Endometrial microvascular endothelial cells (primary cell): ENCODE measurements around the gene HOXC4. TPM values are rescaled to one million over a fixed set of nuclear protein-coding genes. Genes with fewer than 3 reads are reported as not detected.

Experiments used
- in situ Hi-C: cut with HindIII; loops from 2 replicates; pipeline ENCODE4 v1.10.0; 2017; ENCODE audit warnings: low sequenced_read_pairs, low pct_unique_long_range_greater_than_20kb; ENCODE audit errors: inconsistent ontology term
- total RNA-seq: library from RNA; depleted of rRNA; stranded (reverse); fragments of >200 nt; gene quantifications from one replicate; pipeline ENCODE4 v1.2.3, GENCODE V29; 2015; ENCODE audit errors: inconsistent ontology term

HOXC4 gene
- total RNA-seq, 1 donor from 2014 or later: not detected

DNA sequence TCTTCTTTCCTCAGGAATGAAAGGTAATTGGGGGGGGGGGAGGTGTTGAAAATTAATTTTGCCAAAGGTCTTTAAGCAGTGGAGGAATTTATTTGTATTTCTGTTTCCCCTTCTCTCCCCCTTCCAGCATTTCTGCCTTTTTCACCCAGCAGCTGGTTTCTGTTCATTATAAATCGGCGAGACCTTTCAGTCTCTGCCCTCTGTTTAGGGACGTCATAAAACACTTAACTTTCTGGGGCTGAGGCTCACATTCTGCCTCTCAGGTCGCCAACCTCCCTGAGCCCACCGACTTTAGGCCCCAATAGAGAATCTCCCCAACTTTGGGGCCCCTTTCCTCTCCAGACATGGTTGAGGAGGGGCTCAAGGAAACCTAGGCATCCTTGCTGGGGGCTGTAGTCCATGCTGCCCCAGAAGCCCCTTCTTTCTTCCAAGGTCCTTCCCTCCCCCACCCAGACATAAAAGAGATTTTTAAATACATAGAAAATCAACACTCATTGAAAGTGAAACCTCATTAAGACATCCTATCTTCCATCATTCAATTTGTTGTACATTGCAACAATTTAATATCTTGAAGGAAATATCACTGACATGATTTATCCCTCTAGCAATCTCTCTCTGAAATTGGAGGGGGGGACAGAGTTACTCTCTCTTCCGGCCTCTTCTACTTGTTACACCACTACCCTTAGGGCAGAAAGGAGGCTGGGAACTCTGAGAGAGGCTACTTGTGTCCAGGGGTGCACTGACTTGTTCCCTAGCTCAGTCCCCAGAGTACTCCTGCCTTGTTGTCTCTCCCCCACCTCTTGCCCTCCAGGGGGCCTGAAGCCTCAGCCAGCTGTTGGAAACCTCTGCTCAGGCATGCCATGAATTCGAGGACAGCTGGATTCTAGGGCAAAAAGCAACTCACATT lies 27.9 kb upstream of the HOXC4 start:
- in situ Hi-C loops: no loop called here

DNA sequence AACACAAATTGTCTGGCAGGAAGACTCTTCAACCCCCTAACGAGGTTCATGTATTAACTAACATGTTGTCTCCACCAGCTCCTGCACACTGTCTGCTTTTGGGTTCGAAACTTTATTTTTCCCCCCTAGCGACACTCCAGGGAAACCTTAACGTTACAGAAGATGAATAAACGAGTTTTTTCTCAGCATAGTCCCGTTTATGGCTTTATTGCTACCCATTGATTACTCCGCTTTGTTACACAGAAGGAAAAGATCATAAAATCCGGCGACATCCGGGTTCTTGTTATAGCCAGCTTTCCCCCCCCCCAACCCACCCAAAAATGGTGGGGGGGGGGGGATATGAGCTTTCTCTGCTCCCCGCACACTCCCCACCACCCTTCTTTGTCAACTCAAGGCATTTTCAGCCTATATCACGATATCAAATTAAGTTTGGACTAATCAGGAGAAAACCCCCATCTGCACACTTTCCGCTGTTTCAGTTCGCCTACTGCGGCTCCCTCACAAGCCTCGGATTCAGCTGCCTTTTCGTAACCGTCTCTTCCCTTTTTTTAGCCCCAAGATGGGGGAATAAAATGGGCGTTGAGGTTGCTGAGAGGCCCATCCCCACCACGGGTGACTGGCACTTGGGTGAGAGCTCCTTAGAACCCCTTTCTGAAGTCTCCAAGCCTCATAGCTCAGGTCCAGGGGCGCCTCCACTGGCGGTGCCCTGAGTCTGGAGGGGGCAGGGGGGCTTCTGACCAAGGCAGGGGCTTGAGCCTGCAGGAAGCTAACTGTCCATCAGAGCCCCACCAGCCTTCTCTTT lies 26.8 kb upstream of the HOXC4 start:
- in situ Hi-C loops: no loop called here

DNA sequence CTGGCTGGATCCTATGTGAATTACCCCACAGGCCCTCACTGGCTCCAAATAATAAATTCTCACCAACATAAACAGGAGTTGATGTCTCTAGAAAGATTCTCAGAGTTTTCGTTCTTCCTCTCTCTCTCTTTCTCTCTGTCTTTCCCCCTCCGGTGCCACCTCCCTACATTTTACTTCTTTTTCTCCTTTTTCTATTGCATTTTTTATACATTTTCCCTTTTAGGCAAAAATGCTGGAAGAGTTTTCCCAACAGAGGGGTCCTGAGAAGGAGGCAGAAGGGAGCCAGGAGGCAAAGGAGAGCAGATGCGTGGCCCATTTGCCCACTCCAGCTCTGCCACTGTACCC lies 26.2 kb upstream of the HOXC4 start:
- in situ Hi-C loops: no loop called here

DNA sequence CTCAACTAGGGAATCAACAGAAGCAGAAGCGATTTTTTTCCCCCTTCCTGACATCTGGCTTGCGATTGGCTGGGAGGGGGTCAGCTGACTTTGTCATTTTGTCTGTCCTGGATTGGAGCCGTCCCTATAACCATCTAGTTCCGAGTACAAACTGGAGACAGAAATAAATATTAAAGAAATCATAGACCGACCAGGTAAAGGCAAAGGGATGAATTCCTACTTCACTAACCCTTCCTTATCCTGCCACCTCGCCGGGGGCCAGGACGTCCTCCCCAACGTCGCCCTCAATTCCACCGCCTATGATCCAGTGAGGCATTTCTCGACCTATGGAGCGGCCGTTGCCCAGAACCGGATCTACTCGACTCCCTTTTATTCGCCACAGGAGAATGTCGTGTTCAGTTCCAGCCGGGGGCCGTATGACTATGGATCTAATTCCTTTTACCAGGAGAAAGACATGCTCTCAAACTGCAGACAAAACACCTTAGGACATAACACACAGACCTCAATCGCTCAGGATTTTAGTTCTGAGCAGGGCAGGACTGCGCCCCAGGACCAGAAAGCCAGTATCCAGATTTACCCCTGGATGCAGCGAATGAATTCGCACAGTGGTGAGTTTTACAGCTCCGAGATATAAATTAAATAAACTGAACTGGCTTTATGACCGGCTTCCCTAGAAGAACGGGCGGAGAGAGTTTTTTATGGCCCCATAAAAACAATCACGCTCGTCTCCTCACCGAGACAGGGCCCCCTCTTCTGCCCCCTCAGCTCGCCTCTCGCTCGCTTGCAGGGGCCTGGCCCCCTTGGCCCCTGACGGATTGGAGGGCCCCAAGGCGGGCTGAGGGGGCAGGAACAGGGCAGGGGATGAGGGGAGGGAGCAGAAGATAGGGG lies 25.1 kb upstream of the HOXC4 start, which contains the start of gene HOXC6:
Gene HOXC6 (plus strand): TSS at position 127 of the 888 bp plus-strand sequence. CDS start 82 bp downstream, at position 209.
- in situ Hi-C loops: no loop called here

DNA sequence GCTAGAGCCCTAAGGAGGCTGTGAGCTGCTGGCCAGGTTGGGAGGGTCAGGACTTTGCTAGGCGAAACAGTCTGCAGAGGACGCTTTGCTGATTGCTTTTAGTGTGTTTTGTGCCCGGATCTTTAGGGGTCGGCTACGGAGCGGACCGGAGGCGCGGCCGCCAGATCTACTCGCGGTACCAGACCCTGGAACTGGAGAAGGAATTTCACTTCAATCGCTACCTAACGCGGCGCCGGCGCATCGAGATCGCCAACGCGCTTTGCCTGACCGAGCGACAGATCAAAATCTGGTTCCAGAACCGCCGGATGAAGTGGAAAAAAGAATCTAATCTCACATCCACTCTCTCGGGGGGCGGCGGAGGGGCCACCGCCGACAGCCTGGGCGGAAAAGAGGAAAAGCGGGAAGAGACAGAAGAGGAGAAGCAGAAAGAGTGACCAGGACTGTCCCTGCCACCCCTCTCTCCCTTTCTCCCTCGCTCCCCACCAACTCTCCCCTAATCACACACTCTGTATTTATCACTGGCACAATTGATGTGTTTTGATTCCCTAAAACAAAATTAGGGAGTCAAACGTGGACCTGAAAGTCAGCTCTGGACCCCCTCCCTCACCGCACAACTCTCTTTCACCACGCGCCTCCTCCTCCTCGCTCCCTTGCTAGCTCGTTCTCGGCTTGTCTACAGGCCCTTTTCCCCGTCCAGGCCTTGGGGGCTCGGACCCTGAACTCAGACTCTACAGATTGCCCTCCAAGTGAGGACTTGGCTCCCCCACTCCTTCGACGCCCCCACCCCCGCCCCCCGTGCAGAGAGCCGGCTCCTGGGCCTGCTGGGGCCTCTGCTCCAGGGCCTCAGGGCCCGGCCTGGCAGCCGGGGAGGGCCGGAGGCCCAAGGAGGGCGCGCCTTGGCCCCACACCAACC lies 23.9 kb upstream of the HOXC4 start:
- in situ Hi-C loops: no loop called here

DNA sequence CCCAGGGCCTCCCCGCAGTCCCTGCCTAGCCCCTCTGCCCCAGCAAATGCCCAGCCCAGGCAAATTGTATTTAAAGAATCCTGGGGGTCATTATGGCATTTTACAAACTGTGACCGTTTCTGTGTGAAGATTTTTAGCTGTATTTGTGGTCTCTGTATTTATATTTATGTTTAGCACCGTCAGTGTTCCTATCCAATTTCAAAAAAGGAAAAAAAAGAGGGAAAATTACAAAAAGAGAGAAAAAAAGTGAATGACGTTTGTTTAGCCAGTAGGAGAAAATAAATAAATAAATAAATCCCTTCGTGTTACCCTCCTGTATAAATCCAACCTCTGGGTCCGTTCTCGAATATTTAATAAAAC lies 23.2 kb upstream of the HOXC4 start:
- in situ Hi-C loops: no loop called here

DNA sequence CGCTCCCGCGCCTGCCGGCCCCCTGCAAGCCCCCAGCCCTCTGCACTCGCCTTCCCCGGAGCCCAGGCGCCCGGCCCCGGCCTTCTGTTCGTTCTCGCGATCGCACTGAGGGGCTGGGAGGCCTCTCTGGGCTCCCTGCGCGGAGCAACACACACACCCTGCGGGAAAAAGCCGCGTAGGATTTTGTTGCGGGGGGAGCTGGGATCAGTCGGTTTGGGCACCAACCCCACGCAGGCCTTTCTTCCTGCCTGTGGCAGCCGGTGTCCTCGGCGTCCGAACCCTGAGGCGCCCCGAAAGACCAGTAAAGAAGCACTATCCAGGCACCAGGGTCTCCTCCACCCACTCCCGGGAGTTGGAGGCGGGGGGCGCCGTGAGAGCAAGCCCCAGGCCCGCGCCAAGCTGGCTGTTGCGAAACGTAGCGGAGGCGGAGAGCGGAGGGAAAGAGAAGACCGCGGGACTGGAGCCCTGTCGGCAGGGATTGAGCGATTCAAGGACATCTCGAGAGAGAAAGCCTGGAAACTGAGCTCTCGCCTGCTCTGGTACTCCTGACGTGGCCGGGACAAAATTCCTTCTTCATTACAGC lies 22.7 kb upstream of the HOXC4 start:
- in situ Hi-C loops: no loop called here

DNA sequence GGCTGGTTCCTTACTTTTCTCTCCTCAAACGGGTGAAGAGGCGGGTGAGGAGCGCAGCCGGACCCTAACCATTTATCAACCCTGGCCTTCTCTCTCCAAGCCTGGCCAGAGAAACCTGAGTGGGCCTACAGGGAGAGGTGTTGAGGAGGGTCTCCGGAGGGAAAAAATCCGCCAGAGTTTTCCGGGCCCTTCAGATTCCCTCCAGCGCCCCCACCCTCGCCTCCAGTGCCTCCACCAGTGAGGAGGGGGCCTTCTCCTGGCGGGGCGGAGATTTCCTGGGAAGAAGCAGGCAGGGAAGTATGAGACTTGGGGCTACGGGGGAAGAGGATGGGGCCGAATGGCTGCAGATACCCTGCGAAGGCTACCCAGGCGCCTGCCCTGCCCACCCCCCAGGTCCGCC lies 22.2 kb upstream of the HOXC4 start:
- in situ Hi-C loops: no loop called here

DNA sequence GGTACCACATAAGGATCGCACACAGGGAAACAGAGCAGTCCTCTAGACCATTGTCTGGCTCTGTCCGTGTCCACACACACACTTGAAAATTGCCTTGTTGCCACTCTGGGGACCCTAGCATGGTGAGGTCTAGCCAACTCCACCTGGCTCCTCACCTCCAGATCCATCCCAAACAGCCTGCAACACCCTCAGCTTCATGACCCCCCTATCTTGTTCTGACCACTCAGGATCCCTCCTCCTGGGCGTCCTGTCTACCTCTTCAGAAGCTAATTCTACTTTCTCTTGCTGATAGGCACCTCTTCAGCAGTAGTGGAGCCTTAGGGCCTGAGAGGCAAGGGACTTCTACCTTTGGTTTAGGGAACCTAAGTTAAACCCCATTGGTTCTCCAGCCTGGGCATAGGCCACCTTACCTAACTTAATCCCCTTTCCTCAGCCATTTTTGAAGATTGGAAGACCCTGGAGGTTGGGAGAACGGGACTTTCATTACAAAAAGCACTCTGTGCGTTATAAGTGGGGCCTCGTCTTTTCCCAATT lies 21.5 kb upstream of the HOXC4 start:
- in situ Hi-C loops: no loop called here

DNA sequence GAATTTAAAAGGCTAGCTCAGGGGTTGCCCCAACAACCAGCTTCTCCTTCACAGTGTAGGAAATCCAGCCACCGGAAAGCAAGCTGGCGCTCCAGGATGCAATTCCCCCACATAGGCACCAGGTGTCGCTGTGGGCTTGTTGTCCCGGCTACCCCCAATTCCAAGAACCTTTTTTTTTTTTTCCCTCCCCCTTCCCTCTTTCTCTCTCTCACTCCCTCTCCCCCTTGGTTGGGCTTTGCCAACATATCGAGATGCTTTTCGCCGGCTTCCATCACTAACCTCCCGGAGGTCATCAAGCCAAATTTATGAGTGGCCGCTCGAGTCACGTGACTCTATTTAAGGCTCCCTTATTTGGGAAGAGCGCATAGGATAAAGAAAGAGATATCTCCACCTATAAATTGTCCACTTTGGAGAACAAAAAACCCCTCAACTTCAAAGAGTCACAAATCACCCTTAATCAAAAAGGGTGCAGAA lies 21.0 kb upstream of the HOXC4 start, which contains the start of gene HOXC5:
Gene HOXC5 (plus strand): TSS at position 424 of the 474 bp plus-strand sequence. CDS start 73 bp downstream, outside the sequence.
- in situ Hi-C loops: no loop called here

DNA sequence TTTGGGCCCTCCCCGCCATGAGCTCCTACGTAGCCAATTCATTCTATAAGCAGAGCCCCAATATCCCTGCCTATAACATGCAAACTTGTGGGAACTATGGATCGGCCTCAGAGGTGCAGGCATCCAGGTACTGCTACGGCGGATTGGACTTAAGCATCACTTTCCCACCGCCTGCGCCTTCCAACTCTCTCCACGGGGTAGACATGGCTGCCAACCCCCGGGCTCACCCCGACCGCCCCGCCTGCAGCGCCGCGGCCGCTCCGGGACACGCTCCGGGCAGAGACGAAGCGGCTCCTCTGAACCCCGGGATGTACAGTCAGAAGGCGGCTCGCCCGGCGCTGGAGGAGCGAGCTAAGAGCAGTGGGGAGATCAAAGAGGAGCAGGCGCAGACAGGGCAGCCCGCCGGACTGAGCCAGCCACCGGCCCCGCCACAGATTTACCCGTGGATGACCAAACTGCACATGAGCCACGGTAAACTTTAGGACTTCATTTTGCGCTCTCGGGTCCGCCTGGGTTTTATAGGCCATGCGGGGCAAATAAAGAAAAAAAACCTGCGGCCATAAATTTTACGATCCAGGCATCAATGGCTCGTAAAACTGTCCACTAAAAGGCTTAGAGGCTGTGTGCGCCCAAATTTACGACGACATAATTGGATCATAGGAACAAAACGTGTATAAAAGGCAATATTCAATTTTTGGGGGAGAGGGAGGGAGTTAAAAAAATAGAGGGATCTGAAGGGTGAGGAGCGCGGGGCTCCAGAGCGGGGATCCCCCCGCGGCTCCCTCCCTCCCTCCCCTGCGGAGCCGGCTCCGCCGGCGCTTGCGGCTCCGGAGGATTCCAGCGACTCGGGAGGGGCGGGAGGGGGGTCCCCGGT lies 20.3 kb upstream of the HOXC4 start:
- in situ Hi-C loops: no loop called here

DNA sequence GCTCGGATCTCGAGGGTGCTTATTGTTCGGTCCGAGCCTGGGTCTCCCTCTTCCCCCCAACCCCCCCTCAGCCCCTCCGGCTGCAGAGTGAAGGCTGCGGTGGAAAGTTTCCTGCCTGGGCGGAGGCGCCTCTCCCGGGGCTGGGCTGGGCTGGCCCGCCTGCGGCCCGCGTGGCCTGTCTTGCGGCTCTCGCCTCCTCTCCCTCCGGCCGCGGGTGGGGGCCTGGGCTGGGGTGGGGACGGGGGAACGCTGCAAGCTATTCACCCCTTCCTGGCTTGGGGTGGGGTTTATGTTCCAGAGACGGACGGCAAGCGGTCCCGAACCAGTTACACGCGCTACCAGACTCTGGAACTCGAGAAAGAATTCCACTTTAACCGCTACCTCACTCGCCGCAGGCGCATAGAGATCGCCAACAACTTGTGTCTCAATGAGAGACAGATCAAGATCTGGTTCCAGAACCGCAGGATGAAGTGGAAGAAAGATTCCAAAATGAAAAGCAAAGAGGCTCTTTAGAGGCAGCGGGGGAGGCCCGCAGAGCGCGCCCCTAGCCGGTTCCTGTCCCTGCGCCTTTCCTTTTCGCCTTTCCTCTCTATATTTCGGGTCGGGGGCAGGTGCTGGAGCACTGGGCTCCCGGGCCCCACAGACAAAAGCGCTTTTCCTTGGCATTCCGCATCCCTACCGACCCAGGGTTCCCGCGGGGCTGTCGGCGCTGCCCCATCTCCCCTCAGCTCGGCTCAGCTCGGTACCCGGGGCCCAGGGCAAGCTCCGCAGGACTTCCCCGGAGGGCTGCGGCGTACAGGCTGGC lies 19.5 kb upstream of the HOXC4 start:
- in situ Hi-C loops: no loop called here

DNA sequence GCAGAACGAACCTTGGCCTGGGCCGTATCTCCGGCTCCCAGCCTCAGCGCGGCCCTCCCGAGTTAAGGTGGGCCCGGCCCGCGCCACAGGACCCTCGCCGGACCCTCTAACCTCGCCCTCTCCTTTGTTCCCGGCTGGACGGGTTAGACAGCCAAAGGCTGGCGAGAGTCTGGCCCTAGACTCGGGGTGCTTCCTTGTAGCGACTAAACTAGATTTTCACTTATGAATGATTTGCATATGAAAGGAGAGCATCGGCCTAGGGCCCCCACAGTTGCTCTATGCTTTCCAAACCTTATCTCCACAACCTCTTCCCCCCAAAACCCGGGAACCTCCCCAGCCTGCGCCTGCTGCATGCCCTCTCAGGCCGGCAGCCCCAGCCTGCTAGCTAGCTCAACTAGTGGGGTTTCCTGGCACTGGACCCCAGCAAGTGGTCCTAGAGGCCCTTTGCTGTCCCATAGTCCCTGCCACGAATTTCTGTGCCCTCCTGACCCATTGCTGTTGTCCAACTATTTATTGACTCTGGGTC lies 18.8 kb upstream of the HOXC4 start:
- in situ Hi-C loops: no loop called here

DNA sequence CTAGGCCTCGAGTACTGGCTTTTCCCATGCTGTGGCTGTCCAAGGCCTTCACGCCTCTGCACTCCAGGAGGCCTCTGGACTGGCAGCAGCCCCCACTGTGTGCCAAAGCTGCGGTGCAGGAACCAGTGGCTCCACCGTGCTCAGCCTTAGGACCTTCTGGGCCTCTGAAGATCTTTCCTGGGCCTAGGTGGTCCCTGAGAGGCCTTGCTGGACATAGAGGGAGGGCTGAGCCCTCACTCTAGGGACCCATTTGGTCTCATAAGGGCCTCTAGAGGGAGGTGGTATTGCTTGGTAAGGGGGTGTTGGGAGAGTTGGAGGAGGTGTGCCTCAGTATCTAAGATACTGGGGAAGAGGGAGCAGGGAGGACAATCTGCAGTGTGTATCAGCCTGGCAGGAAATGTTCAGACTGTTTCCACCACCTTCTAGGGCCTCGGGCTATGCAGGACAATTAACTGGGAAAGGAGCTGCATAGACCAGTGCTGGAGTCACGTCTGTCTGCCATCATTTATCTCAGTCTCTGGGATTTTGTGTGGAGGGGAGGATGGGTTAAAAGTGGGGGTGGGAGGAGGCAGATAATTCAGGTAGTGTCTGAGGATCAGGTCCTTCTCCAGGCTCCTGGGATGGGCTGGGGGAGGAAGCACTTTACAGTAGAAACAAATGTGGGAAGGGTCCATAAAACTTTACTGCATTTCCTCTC lies 17.9 kb upstream of the HOXC4 start:
- in situ Hi-C loops: no loop called here
